CD14-positive monocyte (primary cell): ENCODE results near the gene RPL7A. TPM values are rescaled to one million over a fixed set of nuclear protein-coding genes. Genes with fewer than 3 reads are reported as not detected.

Source experiments
- DNase-seq, 3 donors: peaks; one replicate each; pipeline ENCODE4 v3.0.0-alpha.2; 2011 to 2022
- H2AFZ ChIP-seq: 2 replicates; pipeline ENCODE4 v1.6.0; 2012; ENCODE audit warnings: mild to moderate bottlenecking, low read depth, low read length, inconsistent platforms; ENCODE audit not compliant: insufficient read depth, poor library complexity, severe bottlenecking
- H3K27ac ChIP-seq, 2 donors: 1 replicate in 1 of 2; 2 replicates in 1 of 2; pipeline ENCODE4 v1.5.1; 2012 to 2013; ENCODE audit warnings: low read length in 2 of 2, control low read depth in 1 of 2, inconsistent platforms in 1 of 2, low read depth in 1 of 2, mild to moderate bottlenecking in 1 of 2
- H3K27me3 ChIP-seq, 2 donors: one replicate each; pipeline versions ENCODE4 v1.6.0 to v1.6.1; 2011 to 2013; ENCODE audit warnings: low read length in 2 of 2; ENCODE audit not compliant: control insufficient read depth in 2 of 2, insufficient read depth in 2 of 2
- H3K36me3 ChIP-seq, 2 donors: replicated peaks in 1 of 2; 1 replicate in 1 of 2; 2 replicates in 1 of 2; pipeline versions ENCODE4 v1.5.1 to v1.6.1; 2012 to 2013; ENCODE audit warnings: low read length in 2 of 2, control low read depth in 1 of 2, inconsistent platforms in 1 of 2, mild to moderate bottlenecking in 1 of 2; ENCODE audit not compliant: insufficient read depth in 2 of 2, control insufficient read depth in 1 of 2
- H3K4me1 ChIP-seq, 2 donors: 1 replicate in 1 of 2; 2 replicates in 1 of 2; pipeline versions ENCODE4 v1.5.1 to v1.6.1; 2012 to 2013; ENCODE audit warnings: low read length in 2 of 2, control low read depth in 1 of 2, inconsistent platforms in 1 of 2, mild to moderate bottlenecking in 1 of 2, moderate library complexity in 1 of 2; ENCODE audit not compliant: insufficient read depth in 2 of 2, control insufficient read depth in 1 of 2
- H3K4me2 ChIP-seq: replicated peaks from 2 replicates; pipeline ENCODE3; 2012; ENCODE audit warnings: low read length, moderate library complexity, mild to moderate bottlenecking; ENCODE audit not compliant: poor library complexity, severe bottlenecking; ENCODE audit errors: extremely low read depth
- H3K4me3 ChIP-seq, 3 experiments: fragments of 200-600 bp in 1 of 3; sonication (generic) in 1 of 3; replicated peaks in 1 of 3; 1 replicate in 2 of 3; 2 replicates in 1 of 3; pipeline ENCODE4 v1.5.1; 2011 to 2013; ENCODE audit warnings: low read length in 3 of 3, mild to moderate bottlenecking in 3 of 3, control low read depth in 2 of 3, low read depth in 2 of 3, inconsistent platforms in 1 of 3, moderate library complexity in 1 of 3
- H3K79me2 ChIP-seq: 2 replicates; pipeline ENCODE4 v1.6.0; 2012; ENCODE audit warnings: mild to moderate bottlenecking, control low read depth, inconsistent platforms, low read length, moderate library complexity; ENCODE audit not compliant: insufficient read depth
- H3K9ac ChIP-seq: 2 replicates; pipeline ENCODE4 v1.6.0; 2017; ENCODE audit warnings: low read length, mild to moderate bottlenecking; ENCODE audit not compliant: insufficient read depth, poor library complexity, severe bottlenecking
- H3K9me3 ChIP-seq, 2 donors: replicated peaks in 1 of 2; 1 replicate in 1 of 2; 2 replicates in 1 of 2; pipeline versions ENCODE4 v1.5.1 to v1.6.1; 2012 to 2013; ENCODE audit warnings: low read length in 2 of 2, control low read depth in 1 of 2; ENCODE audit not compliant: control insufficient read depth in 1 of 2, insufficient read depth in 1 of 2
- H4K20me1 ChIP-seq: 2 replicates; pipeline ENCODE4 v1.6.0; 2012; ENCODE audit warnings: mild to moderate bottlenecking, low read length, control low read depth, moderate library complexity; ENCODE audit not compliant: insufficient read depth
- H3K27ac Mint-ChIP-seq, 7 donors: one replicate each; pipeline ENCODE4 v1.8.0; 2020; ENCODE audit warnings: mild to moderate bottlenecking in 7 of 7, mixed read lengths in 7 of 7, moderate library complexity in 6 of 7, inconsistent platforms in 2 of 7
- H3K27me3 Mint-ChIP-seq, 3 donors: one replicate each; pipeline ENCODE4 v1.8.0; 2021 to 2022; ENCODE audit warnings: low read depth in 3 of 3, mild to moderate bottlenecking in 3 of 3, mixed read lengths in 3 of 3, moderate library complexity in 3 of 3, inconsistent platforms in 1 of 3
- H3K36me3 Mint-ChIP-seq, 2 donors: one replicate each; pipeline ENCODE4 v1.8.0; 2020; ENCODE audit warnings: mixed read lengths in 2 of 2, inconsistent platforms in 1 of 2, mild to moderate bottlenecking in 1 of 2
- H3K4me1 Mint-ChIP-seq: one replicate; pipeline ENCODE4 v1.8.0; 2020; ENCODE audit warnings: mild to moderate bottlenecking, mixed read lengths
- H3K4me3 Mint-ChIP-seq, 2 donors: one replicate each; pipeline ENCODE4 v1.8.0; 2020; ENCODE audit warnings: mild to moderate bottlenecking in 2 of 2, mixed read lengths in 2 of 2, moderate library complexity in 1 of 2
- H3K9me3 Mint-ChIP-seq, 7 donors: one replicate each; pipeline ENCODE4 v1.8.0; 2020 to 2022; ENCODE audit warnings: mixed read lengths in 7 of 7, mild to moderate bottlenecking in 6 of 7, moderate library complexity in 6 of 7, inconsistent platforms in 2 of 7
- CTCF ChIP-seq: fragments of 200-600 bp; IDR thresholded peaks from one replicate; pipeline ENCODE4 v1.8.0; 2022; ENCODE audit warnings: antibody characterized with exemption, mild to moderate bottlenecking
- WGBS: methylation state at CpG from one replicate; pipeline ENCODE4 v1.1.5; 2013; ENCODE audit warnings: missing lambda C conversion rate; ENCODE audit not compliant: insufficient coverage; 5-methylcytosine and 5-hydroxymethylcytosine counted together
- intact Hi-C, 2 donors: fragments of 100-400 bp; cut with micrococcal nuclease; formaldehyde crosslinking; loops; one replicate each; pipeline versions ENCODE4 v1.15.0 to v1.15.1; 2023
- polyA plus RNA-seq, 3 donors: library from polyadenylated mRNA; depleted of rRNA in 1 of 3; unstranded in 2 of 3; stranded (reverse) in 1 of 3; fragments of 300-500 nt in 2 of 3; fragments of >200 nt in 1 of 3; fragmentation: Illumina TruSeq in 2 of 3; gene quantifications; 1 replicate in 2 of 3; 2 replicates in 1 of 3; pipeline ENCODE4 v1.2.3, GENCODE V29; 2012 to 2021

RPL7A gene
- polyA plus RNA-seq, 3 donors: 390 to 2,322 (median 437) TPM

GRCh38 chr9:133340256-133340655 is 7.8 kb upstream of the RPL7A start:
- Histone ChIP-seq H3K27ac (peak overlapping the region; percentile 74 to 83), H3K4me3 (peak overlapping the region; percentile 5 to 74 (median 46)), H3K36me3 (peaks cover 27 to 30% of the 10 kb centered on the region in 2 donors), H3K9me3 (no peaks in the 10 kb centered on the region), H3K4me2 (peak overlapping the region; percentile 83), H3K27me3 (no peaks in the 10 kb centered on the region), H3K79me2 (peaks cover 19% of the 10 kb centered on the region), H4K20me1 (peaks cover 10% of the 10 kb centered on the region), H3K4me1 (peaks cover 54 to 66% of the 10 kb centered on the region in 2 donors), H2AFZ (no peak overlapping the region), H3K9ac (peak overlapping the region; percentile 54)
- intact Hi-C loops: loop anchor here in 1 of 2 donors (5.0 kb wide), 1 partner anchor 308 kb away; the partner anchor contains the start of gene GTF3C5
- no CpG with 5 or more reads among the region's 3 CpGs for WGBS
- DNase-seq: peak in 2 of 3 donors; percentile 38 to 46
- H3K4me3 Mint-ChIP-seq: peak overlapping the region; percentile 73 to 88
- H3K9me3 Mint-ChIP-seq: no peaks in the 10 kb centered on the region
- no peak for TF ChIP-seq CTCF
- peak overlapping the region; percentile 87 to 93 (median 92) for H3K27ac Mint-ChIP-seq
- peaks cover 43 to 73% of the 10 kb centered on the region in 2 donors for H3K36me3 Mint-ChIP-seq
- H3K27me3 Mint-ChIP-seq: no peaks in the 10 kb centered on the region
- H3K4me1 Mint-ChIP-seq: peaks cover 56% of the 10 kb centered on the region

GRCh38 chr9:133340916-133341315 is 7.1 kb upstream of the RPL7A start:
- 62% methylated on average over 12 of the region's 13 CpGs for WGBS
- H3K27ac Mint-ChIP-seq: peak overlapping the region; percentile 87 to 93 (median 92)
- peaks cover 53% of the 10 kb centered on the region for H3K4me1 Mint-ChIP-seq
- peaks cover 48 to 79% of the 10 kb centered on the region in 2 donors for H3K36me3 Mint-ChIP-seq
- Histone ChIP-seq H4K20me1 (peaks cover 4% of the 10 kb centered on the region), H3K9me3 (no peaks in the 10 kb centered on the region), H3K27me3 (no peaks in the 10 kb centered on the region), H2AFZ (no peak overlapping the region), H3K9ac (peak overlapping the region; percentile 54), H3K36me3 (peaks cover 33 to 37% of the 10 kb centered on the region in 2 donors), H3K4me2 (peak overlapping the region; percentile 83), H3K79me2 (peaks cover 17% of the 10 kb centered on the region), H3K4me1 (peaks cover 51 to 60% of the 10 kb centered on the region in 2 donors), H3K4me3 (peak overlapping the region; percentile 5 to 74 (median 46)), H3K27ac (peak overlapping the region; percentile 74 to 83)
- H3K27me3 Mint-ChIP-seq: no peaks in the 10 kb centered on the region
- peak overlapping the region; percentile 73 to 88 for H3K4me3 Mint-ChIP-seq
- intact Hi-C loops: loop anchor here in 1 of 2 donors (5.0 kb wide), 1 partner anchor 309 kb away; the partner anchor contains the start of gene GTF3C5
- no peak for DNase-seq
- TF ChIP-seq CTCF: no peak
- H3K9me3 Mint-ChIP-seq: no peaks in the 10 kb centered on the region
